HCT116 (cell line): ENCODE results near the gene AOPEP. TPM values are rescaled to one million over a fixed set of nuclear protein-coding genes. Genes with fewer than 3 reads are reported as not detected.

ENCODE experiments used
- ATAC-seq: fragments of 200-7000 bp; cut with Tn5 transposase; 2 replicates; pipeline ENCODE4 v1.9.1; 2020; ENCODE audit warnings: mild to moderate bottlenecking, moderate library complexity
- BruUV-seq: library from RNA; stranded (reverse); fragments of 400-500 nt; replicated peaks from 2 replicates; lab custom pipeline; 2021; lab: Mats Ljungman, UMichigan
- CTCF ChIA-PET: fragments of 300-600 bp; sonication (Branson Sonifier 250); formaldehyde crosslinking; loops from one replicate; lab custom pipeline; 2021; ENCODE audit warnings: antibody characterized with exemption; lab: Charles Lee
- POLR2A ChIA-PET: fragments of 300-600, 350-600 bp; sonication (Branson Sonifier 250); formaldehyde crosslinking; loops from one replicate; lab custom pipeline; 2021; ENCODE audit warnings: antibody characterized with exemption; lab: Charles Lee
- RAD21 ChIA-PET, 2 experiments: fragments of 300-600 bp; sonication (Branson Sonifier 250); formaldehyde crosslinking; loops; one replicate each; lab custom pipeline; 2023; ENCODE audit warnings: low total read pairs in 2 of 2; ENCODE audit not compliant: uncharacterized antibody in 2 of 2, unreplicated experiment in 2 of 2, low non-redundant PET in 1 of 2; lab: Charles Lee
- DNase-seq: peaks from one replicate; pipeline ENCODE4 v3.0.0-alpha.2; 2010; ENCODE audit warnings: low read depth, low spot score
- H2AFZ ChIP-seq: fragments of 200-600 bp; shearing (Covaris generic), sonication (generic); 2 replicates; pipeline ENCODE4 v1.6.1; 2017; ENCODE audit warnings: low read depth, mixed run types, mixed read lengths, antibody characterized with exemption, low read length; ENCODE audit not compliant: poor library complexity, severe bottlenecking
- H3K27ac ChIP-seq: 2 replicates; pipeline ENCODE4 v1.5.1; 2012; ENCODE audit warnings: low read depth, low read length
- H3K27me3 ChIP-seq: fragments of 200-600 bp; sonication (generic); 2 replicates; pipeline ENCODE4 v1.6.1; 2016; ENCODE audit warnings: mixed run types, low read length, mixed read lengths; ENCODE audit not compliant: insufficient read depth
- H3K36me3 ChIP-seq, 2 experiments: fragments of 200-500 bp in 1 of 2; fragments of 200-600 bp in 1 of 2; sonication (Bioruptor generic) in 1 of 2; sonication (generic) in 1 of 2; 2 replicates each; pipeline versions ENCODE4 v1.5.1 to v1.6.1; 2014 to 2016; ENCODE audit warnings: low read length in 2 of 2, inconsistent platforms in 1 of 2, mixed read lengths in 1 of 2, mixed run types in 1 of 2; ENCODE audit not compliant: insufficient read depth in 2 of 2, control insufficient read depth in 1 of 2
- H3K4me1 ChIP-seq, 2 experiments: fragments of 200-600 bp in 1 of 2; sonication (generic) in 1 of 2; 2 replicates each; pipeline versions ENCODE4 v1.5.1 to v1.6.1; 2012 to 2017; ENCODE audit warnings: low read length in 2 of 2, inconsistent platforms in 1 of 2, mild to moderate bottlenecking in 1 of 2, mixed read lengths in 1 of 2, mixed run types in 1 of 2, moderate library complexity in 1 of 2; ENCODE audit not compliant: insufficient read depth in 2 of 2, control insufficient read depth in 1 of 2
- H3K4me2 ChIP-seq: fragments of 200-600 bp; sonication (generic); 2 replicates; pipeline ENCODE4 v1.6.1; 2017; ENCODE audit warnings: mixed run types, low read length, mixed read lengths
- H3K4me3 ChIP-seq, 2 experiments: fragments of 200-600 bp in 1 of 2; sonication (generic) in 1 of 2; replicated peaks in 1 of 2; 2 replicates each; pipeline ENCODE4 v1.5.1; 2011 to 2016; ENCODE audit warnings: low read length in 2 of 2, control low read depth in 1 of 2, low read depth in 1 of 2, mild to moderate bottlenecking in 1 of 2, mixed read lengths in 1 of 2, mixed run types in 1 of 2
- H3K79me2 ChIP-seq: fragments of 200-600 bp; sonication (generic); 2 replicates; pipeline ENCODE4 v1.6.1; 2017; ENCODE audit warnings: mild to moderate bottlenecking, mixed run types, low read length, moderate library complexity, mixed read lengths; ENCODE audit not compliant: insufficient read depth
- H3K9ac ChIP-seq: fragments of 200-600 bp; sonication (generic); 2 replicates; pipeline ENCODE4 v1.6.1; 2016; ENCODE audit warnings: low read length, mixed read lengths
- H3K9me2 ChIP-seq: fragments of 200-600 bp; sonication (generic), shearing (Covaris generic); 2 replicates; pipeline ENCODE4 v1.6.1; 2017; ENCODE audit warnings: mixed run types, mild to moderate bottlenecking, moderate library complexity; ENCODE audit not compliant: insufficient read depth
- H3K9me3 ChIP-seq, 2 experiments: fragments of 200-500 bp in 1 of 2; fragments of 200-600 bp in 1 of 2; sonication (Bioruptor generic) in 1 of 2; sonication (generic) in 1 of 2; 2 replicates each; pipeline ENCODE4 v1.6.1; 2014 to 2017; ENCODE audit warnings: low read length in 2 of 2, mixed read lengths in 2 of 2, inconsistent platforms in 1 of 2, low read depth in 1 of 2, mild to moderate bottlenecking in 1 of 2, mixed run types in 1 of 2, moderate library complexity in 1 of 2; ENCODE audit not compliant: control insufficient read depth in 1 of 2, insufficient read depth in 1 of 2
- H4K20me1 ChIP-seq: fragments of 200-600 bp; sonication (generic), shearing (Covaris generic); 2 replicates; pipeline ENCODE4 v1.6.1; 2017; ENCODE audit warnings: mixed run types, mild to moderate bottlenecking, moderate library complexity; ENCODE audit not compliant: insufficient read depth
- ATF3 ChIP-seq: IDR thresholded peaks from 2 replicates; pipeline ENCODE4 v1.6.1; 2012
- CBX3 ChIP-seq: IDR thresholded peaks from 2 replicates; pipeline ENCODE4 v1.6.1; 2012; ENCODE audit warnings: low read depth
- ELF1 ChIP-seq: IDR thresholded peaks from 2 replicates; pipeline ENCODE4 v1.6.1; 2012; ENCODE audit warnings: low read depth, borderline replicate concordance
- EZH2 ChIP-seq: fragments of 200-600 bp; sonication (generic); IDR thresholded peaks from 2 replicates; pipeline ENCODE4 v1.6.1; 2017; ENCODE audit warnings: antibody characterized with exemption, mixed run types
- EZH2phosphoT487 ChIP-seq: fragments of 200-600 bp; IDR thresholded peaks from 2 replicates; pipeline ENCODE4 v1.6.1; 2018; ENCODE audit warnings: antibody characterized with exemption, borderline replicate concordance
- FOSL1 ChIP-seq: IDR thresholded peaks from 2 replicates; pipeline ENCODE4 v1.6.1; 2012; ENCODE audit warnings: low read depth
- JUND ChIP-seq: IDR thresholded peaks from 2 replicates; pipeline ENCODE4 v1.6.1; 2012
- POLR2AphosphoS5 ChIP-seq: IDR thresholded peaks from 2 replicates; pipeline ENCODE4 v1.6.1; 2011; ENCODE audit warnings: mild to moderate bottlenecking, low read depth, low read length, moderate library complexity
- RAD21 ChIP-seq: IDR thresholded peaks from 2 replicates; pipeline ENCODE4 v1.6.1; 2012; ENCODE audit warnings: low read depth, mild to moderate bottlenecking
- SIN3A ChIP-seq: IDR thresholded peaks from 2 replicates; pipeline ENCODE4 v1.6.1; 2012; ENCODE audit warnings: low read depth
- SP1 ChIP-seq: IDR thresholded peaks from 2 replicates; pipeline ENCODE4 v1.6.1; 2012; ENCODE audit warnings: low read depth
- ZFX ChIP-seq: fragments of 450-650 bp; IDR thresholded peaks from 2 replicates; pipeline ENCODE4 v1.6.1; 2017
- ZNF274 ChIP-seq: fragments of 200-500 bp; sonication (Bioruptor generic); IDR thresholded peaks from 2 replicates; pipeline ENCODE4 v1.6.1; 2014; ENCODE audit warnings: mild to moderate bottlenecking, low read depth, low read length, inconsistent platforms
- intact Hi-C: fragments of 100-400 bp; cut with micrococcal nuclease; formaldehyde crosslinking; loops from 2 replicates; pipeline ENCODE4 v1.10.0; 2022
- total RNA-seq: library from RNA; stranded (reverse); gene quantifications from one replicate; pipeline ENCODE4 v1.2.1, GENCODE V29; 2021; ENCODE audit not compliant: unreplicated experiment
- TF ChIP-seq, protein P1 (sequence below): IDR thresholded peaks from 2 replicates; pipeline ENCODE4 v1.6.1; 2011; ENCODE audit warnings: mild to moderate bottlenecking, low read length, moderate library complexity; ENCODE audit not compliant: insufficient replicate concordance; ENCODE audit errors: extremely low read depth

AOPEP gene
- total RNA-seq, 1 experiment from 2014 or later: 15.1 TPM

GRCh38 chr9:94894094-94894699 is 167.7 kb downstream of the AOPEP start (continued):
- TF ChIP-seq, protein P1, sequence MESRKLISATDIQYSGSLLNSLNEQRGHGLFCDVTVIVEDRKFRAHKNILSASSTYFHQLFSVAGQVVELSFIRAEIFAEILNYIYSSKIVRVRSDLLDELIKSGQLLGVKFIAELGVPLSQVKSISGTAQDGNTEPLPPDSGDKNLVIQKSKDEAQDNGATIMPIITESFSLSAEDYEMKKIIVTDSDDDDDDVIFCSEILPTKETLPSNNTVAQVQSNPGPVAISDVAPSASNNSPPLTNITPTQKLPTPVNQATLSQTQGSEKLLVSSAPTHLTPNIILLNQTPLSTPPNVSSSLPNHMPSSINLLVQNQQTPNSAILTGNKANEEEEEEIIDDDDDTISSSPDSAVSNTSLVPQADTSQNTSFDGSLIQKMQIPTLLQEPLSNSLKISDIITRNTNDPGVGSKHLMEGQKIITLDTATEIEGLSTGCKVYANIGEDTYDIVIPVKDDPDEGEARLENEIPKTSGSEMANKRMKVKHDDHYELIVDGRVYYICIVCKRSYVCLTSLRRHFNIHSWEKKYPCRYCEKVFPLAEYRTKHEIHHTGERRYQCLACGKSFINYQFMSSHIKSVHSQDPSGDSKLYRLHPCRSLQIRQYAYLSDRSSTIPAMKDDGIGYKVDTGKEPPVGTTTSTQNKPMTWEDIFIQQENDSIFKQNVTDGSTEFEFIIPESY: no peak
- TF ChIP-seq EZH2phosphoT487 (no peak), CBX3 (no peak), JUND (no peak), ZFX (no peak), POLR2AphosphoS5 (no peak), SIN3A (no peak), FOSL1 (no peak)

DNA sequence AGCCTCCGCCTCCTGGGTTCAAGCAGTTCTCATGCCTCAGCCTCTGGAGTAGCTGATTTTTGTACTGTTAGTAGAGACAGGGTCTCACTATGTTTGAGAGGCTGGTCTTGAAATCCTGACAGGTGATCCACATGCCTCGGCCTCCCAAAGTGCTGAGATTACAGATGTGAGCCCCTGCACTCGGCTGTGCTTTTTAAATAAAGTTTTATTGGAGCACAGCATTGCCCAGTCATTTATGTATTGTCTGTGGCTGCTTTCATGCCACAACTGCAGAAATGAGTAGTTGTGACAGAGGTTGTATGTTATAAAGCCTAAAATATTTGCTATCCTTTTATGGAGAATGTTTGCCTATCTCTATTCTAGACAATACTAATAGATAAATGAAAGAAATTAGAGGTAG is 169.2 kb downstream of the AOPEP start:
- H3K9me3 ChIP-seq: peaks cover 0 to 8% of the 10 kb centered on the region in 2 experiments; a peak in 1 of 4 replicates
- H3K9me2 ChIP-seq: no peaks in the 10 kb centered on the region
- H3K9ac ChIP-seq: no peak overlapping the region
- ATAC-seq (no peak), DNase-seq (no peak)
- H4K20me1 ChIP-seq: no peaks in the 10 kb centered on the region
- H3K36me3 ChIP-seq: no peaks in the 10 kb centered on the region
- CTCF ChIA-PET: no interaction called here
- TF ChIP-seq RAD21: no peak
- TF ChIP-seq EZH2: no peak
- no peak for TF ChIP-seq EZH2phosphoT487
- TF ChIP-seq SP1: no peak
- TF ChIP-seq SIN3A: no peak
- TF ChIP-seq ELF1: no peak
- TF ChIP-seq ATF3: no peak
- TF ChIP-seq ZNF274: no peak
- RAD21 ChIA-PET: no interaction called here
- intact Hi-C loops: no loop called here
- H2AFZ ChIP-seq: no peak overlapping the region
- H3K4me1 ChIP-seq: peaks cover 10 to 12% of the 10 kb centered on the region in 2 experiments; a peak in 3 of 4 replicates
- H3K4me3 ChIP-seq: no peak overlapping the region
- no peak overlapping the region for H3K4me2 ChIP-seq
- POLR2A ChIA-PET: no interaction called here
- H3K79me2 ChIP-seq: no peaks in the 10 kb centered on the region
- H3K27ac ChIP-seq: no peak overlapping the region
- no peaks in the 10 kb centered on the region for H3K27me3 ChIP-seq
- no TSS peak for BruUV-seq
